GM19043 (cell line): ENCODE measurements around the gene TEAD3.

Experiments
- ATAC-seq: cut with Tn5 transposase; IDR thresholded peaks from one replicate; pipeline ENCODE4 v1.9.1; 2021; ENCODE audit warnings: low read depth; ENCODE audit not compliant: unreplicated experiment

TEAD3 gene

DNA sequence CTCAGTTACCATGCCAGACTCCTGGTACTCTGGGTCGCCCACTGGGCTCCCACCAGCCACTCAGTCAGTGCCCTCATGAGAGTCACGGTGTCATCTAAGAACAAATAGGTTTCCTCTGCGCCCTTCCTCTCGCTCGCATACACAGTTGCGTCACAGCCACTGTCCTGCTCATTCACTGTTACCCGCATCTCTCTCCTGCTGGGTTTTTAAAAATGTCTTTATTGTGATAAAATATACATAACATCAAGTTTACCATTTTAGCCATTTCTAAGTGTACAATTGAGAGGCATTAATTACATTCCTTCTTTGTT, 4.0 kb downstream of the TEAD3 start:
- ATAC-seq, result no peak

DNA sequence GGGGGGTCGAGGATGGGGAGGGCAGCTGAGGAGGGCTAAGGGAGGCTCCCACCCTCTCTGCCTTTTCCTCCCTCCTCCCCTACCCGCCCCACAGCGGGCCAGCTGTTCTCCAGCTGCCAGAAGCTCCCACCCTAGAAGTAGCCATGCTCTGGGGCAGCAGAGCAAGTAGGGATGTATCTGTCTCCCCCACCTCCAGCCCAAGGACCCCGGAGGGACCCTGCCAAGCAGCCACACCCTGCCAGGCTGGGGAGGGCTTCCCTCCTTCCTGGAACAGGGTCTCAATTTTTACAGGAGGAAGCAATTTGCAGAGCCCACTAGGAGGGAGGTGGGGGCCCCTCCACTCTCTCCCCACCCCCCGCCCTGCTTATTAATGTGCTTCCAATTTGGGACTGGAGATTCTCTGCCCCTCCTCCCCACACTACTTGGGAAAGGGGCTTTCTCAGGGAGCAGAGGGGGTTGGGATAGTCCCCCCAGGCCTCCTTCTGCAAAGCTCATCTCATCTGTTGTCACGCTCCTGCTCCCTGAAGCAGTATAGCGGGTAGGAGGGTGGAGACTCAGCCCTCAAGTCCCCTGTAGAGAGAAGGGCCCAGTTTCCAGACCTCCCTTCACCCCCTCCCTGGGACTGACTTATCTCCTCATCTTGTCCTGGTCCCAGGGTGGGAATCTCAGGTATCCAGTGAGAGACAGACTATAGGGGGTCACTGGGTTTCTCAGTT, 4.5 kb downstream of the TEAD3 start:
- no peak for ATAC-seq

DNA sequence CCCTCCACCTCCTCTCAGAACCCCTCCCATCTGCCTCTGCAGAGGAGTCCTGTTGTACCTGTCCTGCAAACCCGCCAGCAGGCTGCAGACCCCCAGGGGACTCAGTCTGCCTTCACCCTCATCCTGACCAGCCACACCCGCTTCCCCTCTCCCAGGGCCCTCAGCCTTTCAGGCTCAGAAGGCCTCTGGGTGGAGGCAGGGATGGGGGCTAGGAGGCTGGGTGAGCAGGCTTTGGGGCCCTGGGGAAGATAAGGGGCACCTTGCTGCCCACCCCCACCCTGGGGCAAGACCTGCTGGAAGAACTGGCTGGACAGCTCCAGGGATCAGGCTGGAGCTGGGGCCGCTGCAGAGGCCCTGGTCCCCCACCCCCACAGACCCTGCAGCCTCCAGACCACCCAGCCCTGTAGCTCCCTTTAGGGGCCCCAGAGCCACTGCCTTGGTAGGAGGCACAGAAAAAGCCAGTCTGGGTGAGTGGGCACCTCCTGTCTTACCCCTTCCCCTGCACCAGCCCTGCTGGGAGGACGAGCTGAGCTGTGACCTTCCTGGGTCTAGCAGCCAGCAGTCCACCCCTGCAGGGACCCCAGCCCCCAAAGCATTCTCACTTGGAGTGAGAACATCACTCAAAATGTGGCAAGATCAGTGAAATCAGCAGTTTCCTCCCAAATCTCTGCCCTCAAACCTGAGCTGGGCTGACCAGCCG, 5.2 kb downstream of the TEAD3 start:
- no peak for ATAC-seq

DNA sequence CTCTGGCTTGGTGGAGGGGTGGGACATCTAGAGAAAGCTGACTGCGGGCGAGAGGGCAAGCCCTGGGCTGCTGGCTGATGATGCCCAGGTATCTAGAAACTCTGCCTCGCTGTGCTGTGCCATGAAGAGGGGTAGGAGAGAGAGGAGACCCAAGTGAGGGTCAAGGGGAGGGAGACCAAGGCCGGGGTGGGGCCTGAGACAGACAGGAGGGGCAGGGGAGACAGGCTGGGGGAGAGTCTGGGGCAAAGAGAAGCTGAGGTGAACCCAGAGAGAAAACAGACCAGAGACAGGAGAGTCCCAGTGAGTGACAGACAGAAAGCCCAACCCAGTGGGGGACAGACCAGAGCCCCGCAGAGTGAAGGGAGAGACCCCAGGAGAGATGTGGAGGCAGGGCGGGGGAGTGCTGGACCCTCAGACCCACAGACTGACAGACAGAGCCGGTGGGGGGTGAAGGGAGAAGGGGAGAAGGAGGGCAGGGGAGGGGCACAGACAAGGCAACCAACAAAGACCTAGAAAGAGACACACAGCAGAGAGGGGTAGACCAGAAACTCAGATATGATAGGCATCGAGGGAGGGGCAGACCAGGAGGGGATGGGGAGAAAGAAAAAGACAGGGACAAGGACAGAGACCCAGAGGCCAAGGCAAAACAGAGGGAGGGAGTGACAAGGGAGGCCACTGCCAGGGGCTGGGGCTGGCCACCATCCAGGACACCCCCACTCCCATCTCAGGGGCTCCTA, 5.9 kb downstream of the TEAD3 start:
- no peak for ATAC-seq

DNA sequence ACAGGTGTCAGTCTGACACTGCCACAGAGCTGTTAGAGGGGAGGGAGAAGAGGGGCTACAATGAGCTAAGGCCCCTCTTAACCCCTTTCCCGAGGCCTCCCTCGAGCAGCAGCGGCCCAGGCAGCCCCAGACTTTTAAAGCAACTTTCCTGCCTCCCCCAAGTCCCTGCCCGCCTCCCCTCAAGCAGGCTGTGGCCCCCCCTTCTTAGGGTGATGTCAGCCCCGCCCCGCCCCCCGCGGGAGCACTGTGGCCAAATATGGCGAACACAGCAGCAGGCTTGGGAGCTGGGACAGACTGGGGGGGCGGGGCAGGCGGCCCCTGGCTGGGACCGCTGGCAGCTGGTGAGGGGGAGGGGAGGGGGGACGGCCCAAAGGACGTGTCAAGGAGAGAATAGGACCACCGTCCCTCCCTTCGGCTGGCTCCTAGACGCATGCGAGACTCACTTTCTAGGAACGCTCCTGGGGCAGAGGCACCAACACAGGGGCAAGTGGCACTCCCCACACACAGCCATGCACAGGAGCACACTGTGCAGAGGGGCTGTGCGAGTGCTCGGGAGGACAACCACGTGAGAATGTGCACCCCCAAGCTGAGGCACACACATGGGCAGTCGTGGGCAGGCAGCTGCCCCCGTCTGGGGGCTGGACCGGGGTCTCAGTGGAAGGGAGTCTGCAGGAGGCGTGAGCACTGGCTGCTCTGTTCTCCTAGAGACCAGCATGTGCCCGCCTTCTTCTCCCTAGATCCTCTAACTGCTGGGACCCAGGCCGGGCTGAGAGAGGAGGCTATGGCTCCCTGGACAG, 6.7 kb downstream of the TEAD3 start:
- no peak for ATAC-seq

DNA sequence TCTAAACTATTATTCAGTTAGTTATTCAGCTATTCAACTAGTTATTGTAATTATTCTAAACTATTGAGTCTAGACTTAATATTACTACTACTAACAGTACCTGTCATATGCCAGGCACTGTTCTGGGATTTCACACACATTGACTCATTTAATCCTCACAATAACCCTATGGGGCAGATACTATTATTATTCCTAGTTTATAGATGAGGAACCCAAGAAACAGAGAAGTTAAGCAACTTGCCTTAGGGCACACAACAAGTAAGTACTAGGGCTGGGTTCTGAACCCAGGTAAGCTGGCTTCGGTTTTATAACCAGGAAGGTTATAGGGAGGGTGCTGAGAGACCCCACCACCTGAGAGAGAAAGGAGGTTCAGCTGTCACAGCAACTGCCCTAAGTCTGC, 7.8 kb downstream of the TEAD3 start:
- ATAC-seq, result no peak

DNA sequence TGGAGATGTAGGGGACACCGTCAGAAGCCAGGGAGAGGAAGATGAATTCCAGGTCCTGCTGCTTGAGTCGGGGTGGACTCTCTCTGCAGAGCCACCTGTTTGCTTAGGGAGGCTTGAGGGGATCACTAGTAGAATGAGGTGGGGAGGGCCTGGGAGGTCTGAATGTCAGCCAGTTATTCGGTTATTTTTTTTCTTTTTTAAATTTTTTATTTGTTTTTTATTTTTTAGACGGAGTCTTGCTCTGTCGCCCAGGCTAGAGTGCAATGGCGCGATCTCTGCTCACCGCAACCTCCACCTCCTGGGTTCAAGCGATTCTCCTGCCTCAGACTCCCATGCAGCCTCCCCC, 8.4 kb downstream of the TEAD3 start:
- ATAC-seq, result no peak

DNA sequence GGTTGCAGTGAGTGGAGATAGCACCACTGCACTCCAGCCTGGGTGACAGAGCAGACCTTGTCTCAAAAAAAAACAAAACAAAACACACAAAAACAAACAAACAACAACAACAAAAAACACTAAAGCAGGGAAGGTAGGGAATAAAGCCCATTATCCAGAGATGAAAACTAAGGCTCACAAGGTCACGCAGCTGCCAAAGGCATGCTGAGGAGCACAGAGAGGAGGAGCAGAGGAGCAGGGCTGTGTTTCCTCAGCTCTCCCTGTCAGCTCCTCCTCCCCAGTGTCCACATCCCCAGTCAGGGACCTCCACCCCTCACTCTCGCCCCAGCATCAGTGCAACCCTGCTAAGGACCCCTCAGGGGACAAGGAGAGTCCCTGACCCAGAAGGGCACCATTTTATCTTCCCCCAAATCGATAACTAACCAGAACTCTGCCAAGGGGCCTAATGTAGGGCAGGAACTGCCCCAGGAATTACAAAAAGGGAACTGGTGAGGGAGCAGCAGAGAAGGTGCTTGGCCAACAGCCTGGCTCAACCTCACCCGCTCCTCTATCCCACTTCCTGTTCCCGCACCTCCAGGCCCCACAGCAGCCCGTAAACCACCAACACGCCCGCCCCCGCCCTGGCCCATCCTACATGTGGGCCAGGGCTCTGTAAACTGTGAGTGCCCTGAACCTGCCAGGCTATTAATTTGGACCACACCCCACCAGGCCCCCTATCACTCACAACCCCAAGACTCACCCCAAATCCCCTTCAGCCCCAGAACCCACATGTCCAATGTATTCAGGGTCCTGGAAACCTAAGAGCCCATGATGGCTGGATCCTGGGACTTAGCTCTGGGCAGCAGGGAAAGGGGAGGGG, 9.0 kb downstream of the TEAD3 start:
- ATAC-seq, result no peak

DNA sequence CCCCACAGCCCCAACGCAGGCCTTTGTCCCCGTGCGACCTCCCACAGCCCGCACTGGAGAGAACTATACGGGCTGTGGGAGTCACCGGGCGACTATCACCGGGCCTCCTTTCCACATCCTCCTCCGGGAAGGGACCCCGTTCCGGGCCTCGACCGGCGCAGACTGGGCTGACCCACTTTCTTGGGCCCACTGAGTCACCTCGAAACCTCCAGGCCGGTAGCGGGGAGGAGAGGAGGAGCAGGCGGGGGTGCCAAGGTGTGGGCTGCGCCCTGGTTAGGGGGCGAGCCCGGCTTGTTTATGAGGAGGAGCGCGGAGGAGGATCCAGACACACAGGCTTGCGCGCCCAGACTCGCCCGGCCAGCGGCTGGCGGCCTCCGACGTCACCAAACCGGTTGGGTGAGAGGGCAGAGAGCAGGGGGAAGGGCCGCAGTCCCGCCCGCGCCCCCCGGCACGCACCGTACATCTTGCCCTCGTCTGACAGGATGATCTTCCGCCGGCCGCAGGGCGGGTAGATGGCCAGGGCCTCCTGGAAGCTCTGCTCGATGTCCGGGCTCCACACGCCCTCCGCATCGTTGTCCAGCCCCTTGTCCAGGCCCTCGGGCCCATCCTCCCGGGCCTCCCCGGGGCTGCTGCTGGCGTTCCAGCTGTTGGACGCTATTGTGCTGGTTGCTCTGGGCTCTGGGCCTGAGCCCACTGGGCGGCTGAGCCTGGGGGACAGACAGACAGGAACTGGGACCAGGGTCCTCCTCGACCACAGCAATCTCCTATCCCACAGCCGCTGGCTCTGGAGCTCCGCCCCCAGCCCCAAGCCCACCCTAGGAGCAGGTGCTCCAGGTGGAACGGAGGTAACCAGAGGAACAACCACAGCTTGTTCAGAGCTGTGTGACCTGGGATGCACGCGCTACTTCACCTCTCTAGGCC, 10.6 kb downstream of the TEAD3 start:
- ATAC-seq, result no peak

DNA sequence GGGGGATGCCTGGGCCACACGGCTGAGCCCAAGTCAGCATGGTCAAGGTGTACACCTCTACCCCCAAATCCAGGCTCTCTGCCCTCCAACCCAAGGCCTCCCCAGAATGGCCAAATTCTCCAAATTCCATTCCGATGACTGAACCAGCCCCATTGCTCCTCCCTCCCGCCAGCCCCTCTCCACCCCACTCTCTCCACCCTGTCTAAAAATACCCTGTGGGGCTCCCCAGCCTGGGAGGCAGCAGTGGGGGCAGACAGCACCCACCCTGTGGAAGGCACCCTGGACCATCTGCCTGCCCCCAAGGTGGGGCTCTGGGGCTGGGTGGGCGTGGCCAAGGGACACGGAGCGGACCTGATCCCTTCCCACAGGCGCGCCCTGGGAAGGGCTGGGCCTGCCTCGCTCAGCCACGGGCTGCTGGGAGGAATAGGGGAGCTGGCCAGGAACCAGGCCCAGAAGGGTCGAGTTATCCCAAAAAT, 11.4 kb downstream of the TEAD3 start:
- ATAC-seq, result no peak

DNA sequence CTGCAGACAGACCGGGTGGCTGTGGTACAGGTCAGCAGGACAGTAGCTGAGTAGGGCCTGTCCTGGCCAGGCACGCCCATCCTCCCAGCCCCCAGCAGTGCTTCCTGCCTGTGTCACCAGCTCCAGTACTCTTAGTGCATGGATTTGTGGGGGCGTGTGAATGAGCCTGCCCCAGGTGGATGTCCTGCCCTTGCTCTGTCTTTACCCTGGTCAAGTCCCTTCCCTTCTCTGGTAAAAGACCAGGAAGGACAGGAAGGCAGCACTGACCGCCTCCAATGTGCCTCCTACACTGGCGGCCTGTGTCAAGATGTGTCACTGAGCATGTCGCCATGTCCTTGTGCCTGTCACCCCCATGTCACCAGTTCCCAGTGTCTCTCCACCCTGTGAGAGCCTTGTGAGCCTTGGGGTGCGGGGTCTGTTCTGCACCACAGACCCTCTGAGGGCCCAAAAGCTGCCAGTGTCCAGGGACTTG, 11.9 kb downstream of the TEAD3 start:
- ATAC-seq, result no peak

DNA sequence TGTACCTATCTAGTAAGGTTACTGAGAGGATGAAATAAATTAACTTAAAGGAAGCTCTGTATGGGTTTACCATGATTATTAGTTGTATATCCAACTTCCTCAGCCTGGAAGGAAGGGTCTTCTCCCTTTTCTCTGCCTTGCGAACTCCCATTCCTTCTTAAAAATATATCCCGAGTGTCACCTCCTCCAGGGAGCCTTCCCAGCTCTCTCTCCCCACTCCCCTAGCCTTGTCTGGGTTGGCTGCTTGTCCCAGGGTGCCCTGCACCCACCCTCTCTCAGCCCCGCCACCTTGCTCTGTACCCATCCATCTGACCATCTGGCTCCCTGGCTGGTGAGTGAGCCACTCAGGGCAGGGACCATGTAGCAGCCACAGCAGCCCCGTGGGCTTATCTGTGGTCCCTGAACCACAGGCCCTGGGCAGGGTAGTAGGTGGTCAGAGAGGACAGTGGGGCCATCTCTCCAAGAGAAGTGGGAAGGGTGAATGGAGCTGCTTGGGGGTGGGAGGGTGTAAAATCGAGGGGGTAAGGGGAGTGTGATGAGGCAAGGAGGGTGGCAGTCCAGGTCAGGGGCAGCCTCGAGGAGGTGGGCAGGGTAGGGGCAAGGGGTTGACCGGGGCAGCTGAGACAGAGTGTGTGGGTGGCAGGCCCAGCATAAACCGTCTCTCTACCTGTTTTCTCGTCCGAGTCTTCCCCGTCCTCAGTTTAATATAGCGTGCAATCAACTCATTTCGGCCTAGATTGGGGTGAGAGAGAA, 12.8 kb downstream of the TEAD3 start:
- no peak for ATAC-seq

DNA sequence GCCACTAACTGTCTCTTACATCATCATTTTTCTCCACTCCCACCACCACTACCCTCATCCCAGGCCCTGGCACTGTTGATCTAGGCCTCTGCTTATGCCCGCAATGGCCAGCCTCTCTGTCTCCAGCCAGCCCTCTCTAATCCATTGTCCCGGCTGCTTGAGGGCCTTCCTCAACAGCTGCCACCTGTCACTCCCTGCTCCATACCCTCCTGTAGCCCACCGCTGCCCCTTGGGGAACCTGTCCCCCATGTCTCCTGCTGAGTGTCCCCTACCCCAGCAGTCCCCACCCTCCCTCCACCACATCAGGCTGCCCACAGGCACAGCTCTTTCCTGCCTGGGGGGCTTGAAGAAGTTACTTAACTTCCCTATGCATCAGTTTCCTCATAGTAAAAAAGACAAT, 13.4 kb downstream of the TEAD3 start:
- ATAC-seq, result no peak

DNA sequence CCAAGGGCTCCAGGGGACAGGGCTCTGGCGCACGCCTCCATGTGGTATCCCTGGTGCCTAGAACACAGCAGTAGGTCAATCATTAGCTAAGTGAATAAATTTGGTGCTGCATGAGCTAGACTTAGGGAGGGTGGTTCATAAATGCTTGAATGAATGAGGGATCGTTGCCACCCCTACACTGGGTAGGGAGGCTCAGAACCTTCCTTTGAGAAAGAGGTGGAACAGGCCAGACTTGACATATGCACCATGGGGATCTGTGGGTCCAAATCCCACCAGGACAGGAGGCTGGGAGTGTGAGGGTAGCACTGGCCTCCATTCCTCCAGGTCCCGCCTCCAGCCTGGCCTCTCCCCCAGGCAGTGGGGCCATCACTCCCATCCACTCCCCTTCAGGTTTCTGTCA, 13.8 kb downstream of the TEAD3 start:
- ATAC-seq, result no peak

DNA sequence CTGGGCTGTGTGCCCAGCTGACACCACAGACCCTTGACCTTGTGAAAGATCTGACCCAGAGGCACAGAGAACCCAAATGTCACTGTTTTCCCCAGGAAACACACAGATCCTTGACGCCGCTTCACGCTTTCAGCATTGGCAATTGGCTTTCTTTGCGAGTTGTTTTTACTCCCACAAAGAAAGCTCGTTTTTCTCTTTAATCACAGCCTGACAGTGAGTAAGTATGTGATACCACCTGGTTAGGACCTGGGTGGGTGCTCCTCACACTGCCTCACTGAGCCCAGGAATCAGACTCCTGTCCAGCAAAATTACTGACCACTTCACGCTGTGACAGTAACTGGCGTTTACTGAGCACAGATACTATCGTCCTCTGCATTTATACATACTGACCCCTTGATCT, 15.7 kb downstream of the TEAD3 start:
- ATAC-seq, result no peak

DNA sequence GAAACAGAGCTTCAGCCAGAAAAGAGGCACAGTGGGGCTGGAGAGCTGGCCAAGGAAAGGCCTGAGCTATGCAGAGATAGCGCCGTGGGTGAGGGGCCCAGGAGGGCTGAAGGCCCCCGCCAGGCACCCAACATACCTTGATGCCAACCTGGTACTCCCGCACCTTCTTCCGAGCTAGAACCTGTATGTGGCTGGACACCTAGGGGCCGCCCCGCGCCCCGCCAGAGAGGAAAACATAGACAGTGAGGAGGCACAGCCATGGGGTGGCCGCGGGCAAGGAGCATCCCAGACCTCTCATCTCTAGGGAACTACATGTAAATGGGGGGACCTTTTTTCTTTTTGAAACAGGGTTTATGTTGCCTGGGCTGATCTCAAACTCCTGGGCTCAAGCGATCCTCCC, 16.7 kb downstream of the TEAD3 start:
- ATAC-seq, result no peak

DNA sequence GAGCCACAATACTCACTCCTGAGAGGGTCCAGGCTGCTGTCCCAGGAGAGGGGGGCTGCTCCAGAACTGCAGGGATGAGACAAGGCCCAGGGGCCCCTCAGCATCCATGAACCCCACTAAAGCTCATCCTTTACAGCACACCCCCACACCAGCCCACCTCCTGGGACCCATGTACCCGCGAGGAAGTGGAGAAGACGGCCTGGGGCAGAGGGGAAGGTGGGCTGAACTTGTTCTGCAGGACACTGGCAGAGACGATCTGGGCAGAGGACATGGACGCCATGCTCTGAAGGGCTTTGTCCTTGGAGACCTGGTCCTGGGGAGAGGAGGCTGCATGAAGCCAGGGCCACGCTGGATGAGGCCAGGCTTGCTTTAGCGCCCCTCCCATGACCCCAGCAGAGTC, 18.6 kb downstream of the TEAD3 start:
- no peak for ATAC-seq

DNA sequence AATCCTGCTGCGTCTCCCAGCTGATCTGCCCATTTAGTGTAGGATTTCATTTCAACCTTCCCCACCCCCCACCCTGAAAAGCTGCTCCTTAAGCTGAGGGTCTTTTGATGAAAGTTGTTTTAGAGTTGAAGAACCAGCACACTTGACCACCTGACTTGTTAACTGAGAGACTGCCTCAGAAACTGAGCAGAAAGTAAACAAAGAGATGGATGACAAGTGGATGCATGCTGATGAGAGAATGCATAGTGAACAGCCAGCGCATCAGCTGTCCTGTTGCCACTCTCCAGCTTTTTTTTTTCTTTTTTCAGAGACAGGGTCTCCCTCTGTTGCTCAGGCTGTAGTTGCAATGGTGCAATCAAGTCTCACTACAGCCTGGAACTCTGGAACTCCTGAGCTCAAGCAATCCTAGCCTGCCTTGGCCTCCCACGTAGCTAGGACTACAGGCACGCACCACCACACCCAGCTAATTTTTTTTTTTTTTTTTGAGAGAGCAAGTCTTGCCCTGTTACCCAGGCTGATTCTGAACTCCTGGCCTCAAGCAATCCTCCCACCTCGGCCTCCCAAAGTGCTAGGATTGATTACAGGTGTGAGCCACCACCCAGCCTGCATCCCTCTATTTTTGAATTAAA, 19.2 kb downstream of the TEAD3 start:
- ATAC-seq, result no peak
